Activated CD8-positive, alpha-beta T cell treated with anti-CD3 and anti-CD28 coated beads, Interleukin-2, amount 10 ng/mL, durations not matched to agents 7 days and 5 days (primary cell): Measurements from ENCODE around the gene CHCHD6. TPM values are rescaled to one million over a fixed set of nuclear protein-coding genes. Genes with fewer than 3 reads are reported as not detected.

ENCODE experiments used
- ATAC-seq: fragments of 150-1000 bp; cut with Tn5 transposase; one replicate; pipeline ENCODE4 v1.10.0; 2021; ENCODE audit warnings: moderate library complexity
- CTCF ChIA-PET: fragments of 350-600 bp; sonication (Branson Sonifier 250); formaldehyde crosslinking; loops from one replicate; lab custom pipeline; 2021; ENCODE audit warnings: antibody characterized with exemption; lab: Charles Lee
- POLR2A ChIA-PET: fragments of 350-600 bp; sonication (Branson Sonifier 250); formaldehyde crosslinking; loops from one replicate; lab custom pipeline; 2021; ENCODE audit warnings: antibody characterized with exemption; lab: Charles Lee
- DNase-seq: peaks from one replicate; pipeline ENCODE4 v3.0.0-alpha.2; 2020
- H3K27ac Mint-ChIP-seq: one replicate; pipeline ENCODE4 v1.8.0; 2021; ENCODE audit warnings: mild to moderate bottlenecking, mixed read lengths
- H3K27me3 Mint-ChIP-seq: one replicate; pipeline ENCODE4 v1.8.0; 2021; ENCODE audit warnings: low read depth, mixed read lengths
- H3K36me3 Mint-ChIP-seq: one replicate; pipeline ENCODE4 v1.8.0; 2021; ENCODE audit warnings: low read depth, mixed read lengths
- H3K4me1 Mint-ChIP-seq: one replicate; pipeline ENCODE4 v1.8.0; 2021; ENCODE audit warnings: low read depth, mixed read lengths
- H3K4me3 Mint-ChIP-seq: one replicate; pipeline ENCODE4 v1.8.0; 2021; ENCODE audit warnings: mild to moderate bottlenecking, mixed read lengths
- H3K9me3 Mint-ChIP-seq: one replicate; pipeline ENCODE4 v1.8.0; 2022; ENCODE audit warnings: mixed read lengths; ENCODE audit not compliant: insufficient read depth
- total RNA-seq, 2 experiments: library from RNA; stranded (reverse); gene quantifications; one replicate each; pipeline ENCODE4 v1.2.3, GENCODE V29; 2021

The CHCHD6 gene
- total RNA-seq, 2 experiments from 2014 or later: 5.1 to 6.2 TPM

DNA sequence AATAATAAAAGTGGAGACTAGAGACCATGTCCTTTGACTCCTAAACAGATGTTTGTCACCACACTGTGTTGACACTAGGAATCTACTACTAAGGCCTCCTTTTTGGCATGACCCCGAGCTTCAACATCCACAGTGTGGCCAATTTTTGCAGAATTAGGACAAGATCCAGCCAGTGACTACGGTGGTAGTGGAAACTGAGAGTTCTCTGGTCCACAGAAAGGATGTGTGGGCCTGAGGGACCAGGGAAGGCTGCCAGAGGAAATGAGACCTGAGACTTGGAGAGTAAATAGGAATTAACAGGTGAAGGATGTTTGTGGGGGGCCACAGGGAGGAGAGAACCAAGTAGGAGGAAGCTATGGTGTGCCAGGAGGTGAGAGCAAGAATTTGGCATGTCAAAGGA, 122.7 kb downstream of the CHCHD6 start:
- ATAC-seq (no peak), DNase-seq (no peak)
- no peak overlapping the region for H3K4me3 Mint-ChIP-seq
- H3K27ac Mint-ChIP-seq: no peak overlapping the region
- no peaks in the 10 kb centered on the region for H3K27me3 Mint-ChIP-seq
- H3K4me1 Mint-ChIP-seq: peaks cover 6% of the 10 kb centered on the region
- CTCF ChIA-PET: no interaction called here
- POLR2A ChIA-PET: no interaction called here
- peaks cover under 1% of the 10 kb centered on the region for H3K36me3 Mint-ChIP-seq
- H3K9me3 Mint-ChIP-seq: peaks cover 3% of the 10 kb centered on the region

GRCh38 chr3:126827121-126827520, 123.1 kb downstream of the CHCHD6 start:
- H3K4me3 Mint-ChIP-seq: no peak overlapping the region
- ATAC-seq (no peak), DNase-seq (no peak)
- no peaks in the 10 kb centered on the region for H3K9me3 Mint-ChIP-seq
- ChIA-PET CTCF (no interaction called here), POLR2A (no interaction called here)
- H3K36me3 Mint-ChIP-seq: no peaks in the 10 kb centered on the region
- H3K4me1 Mint-ChIP-seq: peaks cover 6% of the 10 kb centered on the region
- no peaks in the 10 kb centered on the region for H3K27me3 Mint-ChIP-seq
- H3K27ac Mint-ChIP-seq: no peak overlapping the region

GRCh38 chr3:126828306-126828705, 124.3 kb downstream of the CHCHD6 start:
- ChIA-PET POLR2A (no interaction called here), CTCF (no interaction called here)
- ATAC-seq: no peak
- Mint-ChIP-seq H3K27ac (no peak overlapping the region), H3K36me3 (no peaks in the 10 kb centered on the region), H3K9me3 (no peaks in the 10 kb centered on the region), H3K4me1 (peaks cover 6% of the 10 kb centered on the region), H3K27me3 (no peaks in the 10 kb centered on the region), H3K4me3 (no peak overlapping the region)
- DNase-seq: no peak

GRCh38 chr3:126832933-126833332, 128.9 kb downstream of the CHCHD6 start:
- Mint-ChIP-seq H3K36me3 (no peaks in the 10 kb centered on the region), H3K4me1 (peaks cover 6% of the 10 kb centered on the region), H3K4me3 (no peak overlapping the region), H3K27me3 (no peaks in the 10 kb centered on the region), H3K9me3 (no peaks in the 10 kb centered on the region), H3K27ac (no peak overlapping the region)
- DNase-seq: no peak
- ChIA-PET POLR2A (no interaction called here), CTCF (no interaction called here)
- no peak for ATAC-seq

- POLR2A ChIA-PET: no interaction called here
- Mint-ChIP-seq H3K4me1 (no peaks in the 10 kb centered on the region), H3K27me3 (no peaks in the 10 kb centered on the region), H3K27ac (no peak overlapping the region), H3K36me3 (no peaks in the 10 kb centered on the region), H3K4me3 (no peak overlapping the region), H3K9me3 (no peaks in the 10 kb centered on the region)
- ATAC-seq (no peak), DNase-seq (no peak)
- CTCF ChIA-PET: no interaction called here
Measured at GRCh38 chr3:126834596-126835471, 130.8 kb downstream of the CHCHD6 start.

DNA sequence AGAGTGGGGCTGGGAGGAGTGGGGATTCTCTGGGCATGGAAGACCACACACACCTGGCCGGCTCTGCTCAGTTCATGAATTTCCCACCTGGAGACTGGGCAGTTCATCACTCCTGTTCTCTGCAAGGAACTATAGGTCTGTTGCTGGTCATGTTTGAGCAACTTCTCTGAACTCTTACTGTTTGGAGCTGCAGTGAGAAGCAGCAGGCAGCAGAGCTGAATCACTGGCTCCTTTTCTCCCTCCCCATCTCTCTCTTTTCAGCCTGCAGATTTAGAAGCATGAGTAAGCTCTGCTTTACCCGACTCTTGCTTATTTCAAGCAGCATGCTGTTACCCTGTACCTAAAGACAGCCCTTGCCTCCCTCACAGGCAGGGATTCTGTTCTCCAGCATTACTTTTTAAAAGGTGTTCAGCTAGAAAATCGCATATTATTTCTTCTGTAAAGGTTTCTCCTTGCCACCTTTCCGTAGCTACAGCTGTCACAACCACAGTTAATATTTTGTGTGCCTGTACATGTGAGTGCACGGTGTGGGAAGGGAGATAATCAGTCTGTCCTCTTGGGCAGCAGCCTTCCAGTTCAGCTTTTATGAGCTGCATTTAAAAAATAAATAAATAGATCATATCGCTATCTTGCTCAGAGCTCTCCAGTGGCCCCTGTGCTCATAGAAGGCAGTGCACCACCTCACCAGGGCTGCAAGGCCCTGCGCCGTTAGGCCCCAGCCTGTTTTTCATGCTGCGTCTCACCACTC, 131.6 kb downstream of the CHCHD6 start:
- Mint-ChIP-seq H3K36me3 (no peaks in the 10 kb centered on the region), H3K9me3 (no peaks in the 10 kb centered on the region), H3K27ac (no peak overlapping the region), H3K27me3 (no peaks in the 10 kb centered on the region), H3K4me3 (no peak overlapping the region), H3K4me1 (no peaks in the 10 kb centered on the region)
- ATAC-seq (no peak), DNase-seq (no peak)
- ChIA-PET POLR2A (no interaction called here), CTCF (no interaction called here)

DNA sequence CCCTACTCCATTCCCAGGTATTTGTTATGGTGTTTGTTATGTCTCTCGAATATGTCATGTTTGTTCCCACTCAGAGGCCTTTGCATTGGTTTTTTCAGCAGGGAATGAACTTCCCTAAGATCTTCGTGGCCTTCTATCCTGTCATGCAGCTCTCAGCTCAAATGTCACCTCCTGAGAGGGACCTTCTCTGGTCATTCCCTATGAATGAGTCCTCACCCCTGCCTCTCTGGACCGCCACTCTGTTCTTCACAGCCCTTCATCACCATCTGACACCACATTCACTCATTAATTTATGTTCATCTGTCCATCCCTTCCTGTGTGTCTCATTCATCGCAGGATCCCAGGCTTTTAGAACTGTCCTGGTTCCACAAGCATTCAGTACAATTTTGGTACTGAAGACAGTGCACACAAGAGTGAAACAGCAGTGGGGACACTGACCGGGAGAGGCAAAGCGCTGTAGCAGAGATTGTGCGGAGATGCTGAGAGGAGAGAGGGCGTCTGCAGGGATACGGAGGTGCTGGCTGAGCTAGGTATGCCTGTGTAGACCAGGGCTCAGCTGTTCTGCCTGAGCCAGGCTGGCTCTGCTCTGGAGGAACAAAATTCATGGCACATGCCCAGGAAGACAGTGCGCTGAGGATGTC, 132.3 kb downstream of the CHCHD6 start:
- H3K36me3 Mint-ChIP-seq: no peaks in the 10 kb centered on the region
- no peaks in the 10 kb centered on the region for H3K4me1 Mint-ChIP-seq
- no peak for DNase-seq
- ChIA-PET CTCF (no interaction called here), POLR2A (no interaction called here)
- H3K27ac Mint-ChIP-seq: no peak overlapping the region
- no peak for ATAC-seq
- H3K4me3 Mint-ChIP-seq: no peak overlapping the region
- no peaks in the 10 kb centered on the region for H3K27me3 Mint-ChIP-seq
- H3K9me3 Mint-ChIP-seq: no peaks in the 10 kb centered on the region

DNA sequence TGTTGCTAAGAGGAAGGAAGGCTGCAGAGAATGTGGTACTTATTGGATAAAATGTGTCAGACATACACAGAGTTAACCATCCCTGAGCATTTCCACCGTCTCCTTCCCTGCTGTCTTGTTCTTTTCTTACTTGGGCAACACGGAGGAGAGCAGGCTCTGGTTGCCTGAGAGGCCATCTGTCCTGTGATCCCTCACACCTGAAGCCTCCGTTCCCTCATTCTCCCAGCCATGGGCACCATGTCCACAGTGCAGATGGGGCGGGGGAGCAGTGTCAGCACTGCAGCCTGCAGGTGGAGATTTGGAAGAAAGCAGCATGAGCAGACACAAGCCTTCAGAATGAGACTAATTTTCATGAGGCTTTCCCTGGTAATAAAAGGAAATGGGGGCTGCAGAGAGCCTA, 133.7 kb downstream of the CHCHD6 start:
- Mint-ChIP-seq H3K9me3 (no peaks in the 10 kb centered on the region), H3K4me3 (no peak overlapping the region), H3K4me1 (no peaks in the 10 kb centered on the region), H3K27ac (no peak overlapping the region), H3K36me3 (no peaks in the 10 kb centered on the region), H3K27me3 (no peaks in the 10 kb centered on the region)
- ATAC-seq (no peak), DNase-seq (no peak)
- POLR2A ChIA-PET: no interaction called here
- CTCF ChIA-PET: no interaction called here

- ChIA-PET CTCF (no interaction called here), POLR2A (no interaction called here)
- no peak for DNase-seq
Measured at GRCh38 chr3:126845920-126846715, 142.1 kb downstream of the CHCHD6 start.

DNA sequence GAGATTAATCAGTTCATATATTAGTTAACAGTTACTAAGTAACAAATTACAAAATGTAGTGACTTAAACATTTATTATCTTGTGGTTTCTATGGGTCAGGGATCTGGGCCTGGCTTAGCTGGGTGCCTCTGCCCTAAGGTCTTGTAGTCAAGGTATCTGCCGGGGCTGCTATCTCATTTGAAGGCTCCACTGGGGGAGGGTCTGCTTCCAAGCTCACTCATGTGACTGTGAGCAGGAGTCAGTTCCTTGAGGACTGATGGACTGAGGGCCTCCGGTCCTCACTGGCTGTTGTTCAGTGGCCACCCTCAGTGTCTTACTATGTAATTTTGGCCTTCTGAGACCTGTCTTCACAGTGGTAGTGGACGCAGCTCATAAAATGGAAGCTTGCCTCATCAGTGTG, 143.0 kb downstream of the CHCHD6 start:
- CTCF ChIA-PET: no interaction called here
- POLR2A ChIA-PET: no interaction called here
- no peaks in the 10 kb centered on the region for H3K9me3 Mint-ChIP-seq
- H3K4me3 Mint-ChIP-seq: no peak overlapping the region
- H3K4me1 Mint-ChIP-seq: no peaks in the 10 kb centered on the region
- peaks cover 3% of the 10 kb centered on the region for H3K27me3 Mint-ChIP-seq
- no peaks in the 10 kb centered on the region for H3K36me3 Mint-ChIP-seq
- DNase-seq (no peak), ATAC-seq (no peak)
- H3K27ac Mint-ChIP-seq: no peak overlapping the region

More at GRCh38 chr3:126845920-126846715, 142.1 kb downstream of the CHCHD6 start:
- Mint-ChIP-seq H3K4me3 (no peak overlapping the region), H3K36me3 (no peaks in the 10 kb centered on the region), H3K27ac (no peak overlapping the region), H3K9me3 (no peaks in the 10 kb centered on the region), H3K4me1 (no peaks in the 10 kb centered on the region), H3K27me3 (peaks cover 3% of the 10 kb centered on the region)
- no peak for ATAC-seq

GRCh38 chr3:126848991-126849390, 145.0 kb downstream of the CHCHD6 start:
- POLR2A ChIA-PET: no interaction called here
- CTCF ChIA-PET: no interaction called here
- peak; percentile 4 for DNase-seq
- no peak overlapping the region for H3K27ac Mint-ChIP-seq
- H3K4me3 Mint-ChIP-seq: no peak overlapping the region
- H3K36me3 Mint-ChIP-seq: no peaks in the 10 kb centered on the region
- no peak for ATAC-seq
- H3K4me1 Mint-ChIP-seq: no peaks in the 10 kb centered on the region
- peaks cover 1% of the 10 kb centered on the region for H3K27me3 Mint-ChIP-seq
- no peaks in the 10 kb centered on the region for H3K9me3 Mint-ChIP-seq
